GM21447 (cell line): ENCODE results near the gene SMARCD1.

Experiments
- ATAC-seq: cut with Tn5 transposase; IDR thresholded peaks from one replicate; pipeline ENCODE4 v1.9.1; 2021; ENCODE audit not compliant: unreplicated experiment

Gene SMARCD1

DNA sequence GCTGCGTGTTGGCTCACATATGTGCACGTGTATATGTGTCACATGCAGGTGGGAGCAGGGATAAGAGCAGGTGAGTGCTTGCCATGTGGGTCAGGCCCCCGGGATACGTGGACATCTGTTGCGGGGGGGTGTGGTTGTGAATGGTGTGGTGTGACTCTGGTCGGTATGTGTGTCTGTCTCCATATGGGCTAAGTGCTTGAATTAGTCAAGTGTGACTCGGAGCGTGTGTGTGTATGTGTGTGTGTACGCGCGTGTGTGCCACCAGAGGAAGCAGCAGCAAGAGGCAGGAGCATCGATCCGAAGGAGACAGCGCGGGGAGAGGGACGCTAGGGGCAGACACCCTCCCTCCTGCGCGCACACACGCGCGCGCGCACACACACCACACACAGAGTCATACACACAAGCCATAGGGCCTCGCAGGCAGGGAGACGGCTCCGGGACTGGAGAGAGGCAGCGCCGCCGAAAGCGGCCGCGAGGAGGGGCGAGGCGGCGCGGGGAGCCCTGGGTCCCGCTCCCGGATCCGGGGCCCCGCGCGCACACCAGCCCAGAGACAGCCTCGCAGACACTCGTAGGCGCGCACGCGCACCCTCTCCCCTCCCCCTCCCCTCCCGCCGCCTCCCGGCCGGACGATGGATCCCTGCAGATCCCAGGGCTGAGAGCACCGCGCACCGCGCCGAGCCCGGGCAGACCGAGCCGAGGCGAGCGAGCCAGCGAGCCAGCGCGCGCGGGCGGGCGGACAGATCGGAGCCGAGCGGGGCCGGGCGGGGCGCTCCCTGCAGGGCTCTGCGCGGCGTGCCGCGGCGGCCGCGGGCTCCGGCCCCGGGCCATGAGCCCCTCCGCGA lies 27.9 kb upstream of the SMARCD1 start, which contains the start of gene ASIC1:
ASIC1 (plus strand) TSS at position 597 of the 842 bp plus-strand sequence. CDS start 1,171 bp downstream, outside the sequence.
- no peak for ATAC-seq

DNA sequence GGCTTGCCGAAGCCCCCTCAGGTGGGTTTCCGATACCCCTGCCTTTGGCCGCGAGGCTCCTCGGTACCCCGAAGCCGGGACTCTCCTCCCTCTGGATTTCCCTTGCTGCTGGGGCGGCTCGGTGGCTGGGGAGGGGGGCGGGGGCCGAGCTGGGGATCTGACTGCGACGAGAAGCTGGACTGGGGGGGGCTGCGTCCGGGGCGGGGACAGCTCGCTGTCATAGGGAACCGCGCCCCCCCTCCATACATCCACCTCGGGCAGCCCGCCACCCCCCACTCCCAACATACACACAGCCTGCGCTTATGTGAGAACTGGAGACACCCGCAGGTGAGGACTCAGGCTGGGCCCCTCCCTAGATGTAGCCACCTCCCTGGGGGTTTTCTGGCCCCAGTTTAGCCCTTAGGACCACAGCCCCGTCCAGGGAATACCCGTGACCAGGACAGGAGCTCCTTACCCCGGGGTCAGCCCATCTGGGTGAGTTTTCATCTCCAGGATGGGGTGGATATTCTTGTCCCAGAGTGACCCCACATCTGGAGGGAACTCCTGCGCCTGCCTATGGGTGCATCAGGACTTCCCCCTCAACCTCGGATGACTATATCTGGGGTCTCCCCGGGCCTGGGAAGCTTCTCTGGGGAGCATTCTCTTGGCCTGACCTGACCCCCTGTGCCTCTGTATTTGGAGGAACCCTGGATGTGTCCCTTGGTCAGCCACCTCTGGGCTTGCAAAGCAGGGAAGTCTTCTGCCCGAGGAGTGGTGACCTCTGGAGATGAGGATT lies 27.1 kb upstream of the SMARCD1 start:
- no peak for ATAC-seq

DNA sequence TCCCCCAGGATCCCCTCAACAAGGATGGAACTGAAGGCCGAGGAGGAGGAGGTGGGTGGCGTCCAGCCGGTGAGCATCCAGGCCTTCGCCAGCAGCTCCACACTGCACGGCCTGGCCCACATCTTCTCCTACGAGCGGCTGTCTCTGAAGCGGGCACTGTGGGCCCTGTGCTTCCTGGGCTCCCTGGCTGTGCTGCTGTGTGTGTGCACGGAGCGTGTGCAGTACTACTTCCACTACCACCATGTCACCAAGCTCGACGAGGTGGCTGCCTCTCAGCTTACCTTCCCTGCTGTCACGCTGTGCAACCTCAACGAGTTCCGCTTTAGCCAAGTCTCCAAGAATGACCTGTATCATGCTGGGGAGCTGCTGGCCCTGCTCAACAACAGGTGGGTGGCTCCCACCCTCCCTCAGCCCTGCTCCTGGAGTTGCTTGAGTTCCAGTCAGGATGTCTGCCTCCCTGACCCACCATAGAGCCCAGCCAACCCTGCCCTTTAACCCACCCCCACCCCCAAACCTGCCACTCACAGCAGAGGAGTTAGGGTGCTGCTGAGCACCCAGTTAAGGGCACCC lies 26.3 kb upstream of the SMARCD1 start:
- no peak for ATAC-seq

DNA sequence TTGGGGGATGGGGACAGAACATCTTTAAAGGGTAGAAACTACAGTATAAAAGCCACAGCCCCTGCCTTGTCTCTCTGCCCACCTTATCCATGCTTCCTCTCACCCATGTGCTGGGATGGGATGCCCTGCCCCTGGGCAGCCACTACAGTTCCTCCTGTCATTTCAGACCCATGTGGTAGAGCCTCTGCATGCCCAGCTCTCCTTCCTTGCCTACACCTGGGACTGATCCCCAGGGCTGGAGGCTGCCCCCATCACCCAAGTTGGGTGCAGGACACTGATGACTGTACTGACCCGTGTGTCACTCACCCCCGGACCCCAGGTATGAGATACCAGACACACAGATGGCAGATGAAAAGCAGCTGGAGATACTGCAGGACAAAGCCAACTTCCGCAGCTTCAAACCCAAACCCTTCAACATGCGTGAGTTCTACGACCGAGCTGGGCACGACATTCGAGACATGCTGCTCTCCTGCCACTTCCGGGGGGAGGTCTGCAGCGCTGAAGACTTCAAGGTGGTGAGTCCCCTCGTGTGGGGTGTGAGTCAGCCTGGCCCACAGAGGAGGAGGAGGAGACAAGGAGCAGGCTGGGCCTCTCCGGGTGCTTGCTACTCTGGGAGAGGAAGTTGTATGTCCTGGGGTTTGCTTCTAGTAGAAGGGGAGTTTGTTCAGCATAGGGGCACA lies 25.6 kb upstream of the SMARCD1 start:
- ATAC-seq, result no peak

DNA sequence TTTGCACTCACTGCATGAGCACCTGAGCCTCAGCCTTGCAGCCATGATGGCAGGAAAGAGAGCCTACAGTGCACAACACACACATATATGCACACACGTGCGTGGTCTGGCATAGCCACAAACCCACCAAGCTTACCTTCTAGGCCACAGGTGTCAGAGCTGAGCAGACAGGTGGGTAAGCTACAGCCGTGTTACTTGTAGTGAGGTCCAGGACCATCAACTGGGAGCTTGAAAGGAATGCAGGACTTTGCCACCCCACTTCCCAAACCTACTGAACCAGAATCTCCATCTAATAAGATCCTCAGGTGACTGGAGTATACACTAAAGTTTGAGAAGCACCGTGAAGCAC lies 25.0 kb upstream of the SMARCD1 start:
- ATAC-seq, result no peak

DNA sequence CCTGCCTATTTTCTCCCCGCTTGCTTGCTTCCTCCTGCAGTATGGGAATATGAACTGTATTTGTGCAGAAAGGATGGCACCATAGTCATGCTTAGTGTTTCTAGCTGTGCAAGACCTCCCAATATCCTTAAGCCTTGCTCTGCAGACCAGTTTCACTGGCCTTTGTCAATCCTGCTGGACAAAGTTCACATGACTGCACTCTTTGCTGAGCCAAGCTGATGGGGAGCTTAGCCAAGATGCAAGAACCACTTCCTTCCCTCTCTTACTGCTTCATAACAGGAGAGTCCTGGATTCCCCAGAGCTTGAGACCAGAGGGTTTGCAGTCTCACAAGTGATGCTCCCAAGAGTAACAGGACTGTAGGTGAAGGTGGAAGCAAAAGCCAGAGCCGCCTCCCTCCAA lies 24.0 kb upstream of the SMARCD1 start:
- ATAC-seq, result no peak

DNA sequence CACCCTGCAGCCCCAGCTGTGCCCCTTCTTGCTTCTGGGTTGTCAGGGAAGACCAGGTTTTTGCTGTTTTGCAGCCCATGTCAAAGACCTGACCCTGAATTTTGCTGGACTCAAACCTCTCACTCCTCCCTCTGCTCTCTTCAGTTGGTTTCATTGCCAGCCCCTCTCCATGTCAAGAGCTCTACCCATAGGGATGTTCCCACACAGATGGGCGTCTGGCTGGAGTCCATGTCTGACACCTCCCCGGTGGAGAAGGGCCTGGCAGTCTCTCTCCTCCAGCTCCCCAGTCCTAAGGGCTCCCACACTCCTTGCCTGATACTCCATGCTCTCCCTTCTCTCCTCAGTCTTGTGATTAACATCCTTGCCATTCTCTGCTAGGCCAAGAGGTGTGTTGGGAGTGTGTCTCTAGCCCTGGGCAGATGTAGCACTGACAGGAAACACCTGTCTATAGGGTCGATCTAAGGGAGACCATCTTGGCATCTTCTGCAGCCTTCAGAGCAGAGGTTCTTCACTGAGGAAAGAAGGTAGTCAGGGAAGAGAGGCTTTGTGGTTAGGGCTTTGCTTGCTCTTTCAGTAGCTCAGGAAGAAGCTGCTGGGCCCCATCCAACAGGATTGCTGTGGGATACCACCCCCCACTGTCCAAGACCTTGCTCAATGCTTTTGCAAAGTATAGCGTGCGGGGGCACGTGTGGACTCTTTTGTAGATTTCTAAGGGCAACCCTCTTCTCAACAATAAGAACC lies 23.0 kb upstream of the SMARCD1 start:
- no peak for ATAC-seq

DNA sequence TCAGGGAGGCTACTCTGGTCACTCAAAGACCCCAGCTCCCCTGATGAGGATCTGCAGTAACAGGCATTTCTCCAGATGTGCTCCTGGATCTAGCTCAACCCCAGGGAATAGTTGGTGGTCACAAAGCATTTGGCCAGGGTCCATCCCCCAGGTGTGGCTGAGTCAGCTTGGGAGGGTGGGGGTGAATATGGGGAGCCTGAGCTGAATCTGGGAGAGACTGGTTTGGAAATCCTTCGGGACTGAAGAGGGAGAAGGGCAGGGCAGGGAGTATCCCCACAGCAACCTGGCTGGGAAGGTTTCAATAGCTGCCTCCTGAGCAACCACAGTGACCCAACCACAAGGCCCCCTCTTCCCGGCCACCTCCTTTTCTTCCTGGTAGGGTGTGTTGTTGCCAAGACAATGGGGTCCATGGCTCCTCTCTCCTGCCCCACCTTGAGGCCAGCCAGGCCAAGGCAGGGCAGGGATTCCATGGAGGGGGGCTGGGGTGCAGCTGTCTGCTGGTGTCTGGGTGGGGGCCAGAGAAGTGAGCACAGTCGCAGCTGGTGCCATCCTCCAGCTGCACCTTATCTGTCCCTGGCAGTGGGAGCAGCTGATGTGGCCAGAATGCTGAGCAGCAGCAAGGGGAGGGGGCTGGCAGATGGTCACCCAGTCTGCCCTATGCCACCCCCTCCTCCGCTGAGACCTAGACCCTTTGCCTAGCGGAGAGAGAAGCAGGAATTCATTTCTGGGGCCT lies 22.2 kb upstream of the SMARCD1 start:
- no peak for ATAC-seq

DNA sequence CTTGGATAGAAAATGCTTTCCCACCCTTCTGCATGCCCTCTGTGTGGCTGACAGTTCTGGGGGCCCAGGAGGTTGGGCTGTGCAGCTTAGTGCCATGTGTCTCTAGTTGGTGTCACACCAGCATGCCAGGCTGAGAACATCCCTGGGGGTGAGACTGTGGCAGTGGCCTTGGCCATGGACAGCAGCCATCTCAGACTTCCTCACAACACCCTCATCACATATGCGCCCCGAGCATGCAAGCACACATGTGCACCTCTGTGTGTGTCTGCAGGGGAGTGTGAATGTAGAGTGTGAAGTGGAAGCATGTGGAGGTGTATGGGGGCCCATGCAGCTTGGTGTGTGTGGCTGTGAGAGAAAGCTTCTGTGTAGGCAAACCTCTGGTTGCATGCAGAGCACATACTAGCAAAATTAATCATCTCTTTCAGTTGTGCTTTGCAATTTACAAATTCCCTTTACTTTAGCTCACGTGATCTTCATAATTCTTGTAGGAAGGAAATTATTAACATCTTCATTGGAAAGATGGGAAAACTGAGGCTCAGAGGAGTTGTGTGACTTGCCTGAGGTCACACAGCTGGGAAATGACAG lies 19.3 kb upstream of the SMARCD1 start:
- no peak for ATAC-seq

DNA sequence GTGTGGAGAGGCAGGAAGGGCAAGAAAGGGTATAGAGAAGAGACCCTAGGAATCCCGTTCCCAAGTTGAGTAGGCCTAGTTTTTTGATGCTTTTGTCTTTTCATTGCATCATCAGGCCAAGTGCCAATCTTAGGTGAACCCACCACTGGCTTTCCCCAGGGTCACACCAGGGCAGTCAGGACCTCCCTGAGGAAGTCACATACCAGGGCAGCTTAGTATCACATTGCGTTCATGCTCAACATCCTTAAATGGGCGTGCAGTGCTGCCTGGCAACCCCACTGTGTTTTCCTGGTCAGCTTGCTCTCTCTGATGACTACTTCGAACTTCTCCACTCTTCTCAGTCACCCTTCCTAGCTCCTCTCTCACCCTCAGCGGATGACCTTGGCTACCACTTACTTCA lies 18.7 kb upstream of the SMARCD1 start:
- ATAC-seq, result no peak

DNA sequence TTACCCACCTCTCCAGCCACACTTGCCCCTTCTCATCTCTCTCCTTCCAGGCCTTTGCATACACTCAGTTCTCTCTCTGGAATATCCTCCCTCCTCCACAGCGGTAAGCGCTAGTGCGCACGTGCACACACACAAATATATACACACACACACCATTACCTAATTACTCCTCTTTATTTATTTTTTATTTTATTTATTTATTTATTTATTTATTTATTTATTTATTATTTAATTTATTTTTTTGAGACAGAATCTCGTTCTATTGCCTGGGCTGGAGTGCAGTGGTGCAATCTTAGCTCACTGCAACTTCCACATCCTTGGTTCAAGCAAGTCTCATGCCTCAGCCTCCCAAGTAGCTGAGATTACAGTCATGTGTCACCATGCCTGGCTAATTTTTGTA lies 16.1 kb upstream of the SMARCD1 start:
- ATAC-seq, result no peak

DNA sequence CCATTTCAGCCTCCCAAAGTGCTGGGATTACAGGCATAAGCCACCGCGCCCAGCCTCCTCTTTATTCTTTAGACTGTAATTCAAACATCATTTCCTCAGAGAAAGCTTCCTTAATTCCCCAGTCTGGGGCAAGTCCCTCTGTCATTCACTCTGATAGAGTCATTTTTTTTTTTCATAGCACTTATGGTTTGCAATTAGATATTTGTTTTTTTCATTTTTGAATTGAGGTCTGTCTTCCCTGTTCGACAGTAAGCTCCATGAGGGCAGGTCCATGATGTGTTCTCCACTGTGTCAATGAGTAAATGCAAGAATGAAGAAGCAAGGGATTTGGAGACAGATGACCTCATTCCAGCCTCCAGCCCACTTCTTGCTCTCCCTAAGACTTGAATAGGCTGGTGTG lies 15.6 kb upstream of the SMARCD1 start:
- no peak for ATAC-seq

DNA sequence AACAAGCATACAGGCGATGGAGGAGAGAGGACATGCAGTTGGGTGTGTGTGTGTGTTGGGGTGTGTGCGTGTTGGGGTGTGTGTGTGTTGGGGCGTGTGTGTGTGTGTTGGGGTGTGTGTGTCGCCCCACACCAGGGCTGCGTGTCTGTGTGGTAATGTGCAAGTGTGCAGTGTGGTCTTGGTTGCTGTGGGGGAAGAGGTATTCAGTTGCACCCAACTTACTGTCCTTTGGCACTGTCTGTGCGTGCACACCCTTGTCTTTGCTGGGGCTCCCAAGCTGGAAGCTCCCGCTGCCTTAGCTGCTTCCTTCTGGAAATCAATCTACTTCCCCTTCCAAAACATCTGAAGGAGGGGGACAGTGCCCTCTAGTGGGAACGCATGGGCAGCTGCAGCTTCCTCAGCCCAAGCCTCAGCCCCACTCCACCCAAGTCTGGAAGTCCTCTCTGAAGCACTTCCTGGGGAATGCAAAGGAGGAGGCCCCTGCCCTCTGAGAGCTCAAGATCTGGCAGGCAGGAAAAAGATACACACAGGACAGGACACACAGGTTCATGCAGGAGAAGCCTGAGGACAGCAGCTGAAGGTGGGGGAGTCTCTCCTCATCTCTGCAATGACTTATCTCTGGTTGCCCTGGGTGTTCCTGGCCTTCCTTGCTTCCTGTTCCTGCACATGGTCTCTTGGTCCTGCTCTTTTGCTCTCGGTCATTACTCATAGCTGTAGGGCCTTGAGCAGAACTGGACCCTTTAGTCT lies 14.7 kb upstream of the SMARCD1 start:
- ATAC-seq, result no peak

DNA sequence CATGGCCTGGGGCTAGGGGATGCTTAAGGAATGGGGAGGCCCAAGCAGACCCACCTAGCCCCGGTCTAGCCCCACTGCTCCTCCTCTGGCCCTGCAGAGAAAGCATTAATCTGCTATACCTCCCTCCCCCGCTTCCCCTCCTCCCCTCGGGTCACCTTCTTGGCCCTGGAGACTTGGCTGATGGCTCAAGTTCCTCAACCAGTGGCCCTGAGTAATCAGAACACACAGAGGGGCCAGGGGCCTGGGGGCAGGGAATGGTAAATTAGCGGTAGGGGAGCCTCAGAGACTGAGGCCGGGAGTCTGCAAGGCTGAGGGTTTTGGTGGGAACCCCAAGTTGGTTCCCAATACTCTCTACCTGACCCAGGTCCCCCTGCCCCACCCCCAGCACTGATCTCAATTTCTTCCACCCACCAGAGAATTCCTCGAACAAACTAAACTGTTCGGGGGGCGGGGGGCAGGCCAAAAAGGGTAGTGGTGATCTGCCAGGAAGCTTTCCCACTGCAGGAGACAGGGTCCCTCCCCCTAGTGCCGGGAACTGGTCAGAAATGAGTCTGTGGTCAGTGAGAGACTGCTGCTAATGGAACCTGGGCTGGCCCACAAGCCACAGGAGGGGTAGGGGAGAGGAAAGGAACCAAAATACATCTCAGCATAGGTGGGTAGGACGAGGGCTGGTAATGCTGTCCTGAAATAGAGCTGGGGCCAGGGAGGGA lies 12.8 kb upstream of the SMARCD1 start:
- no peak for ATAC-seq

DNA sequence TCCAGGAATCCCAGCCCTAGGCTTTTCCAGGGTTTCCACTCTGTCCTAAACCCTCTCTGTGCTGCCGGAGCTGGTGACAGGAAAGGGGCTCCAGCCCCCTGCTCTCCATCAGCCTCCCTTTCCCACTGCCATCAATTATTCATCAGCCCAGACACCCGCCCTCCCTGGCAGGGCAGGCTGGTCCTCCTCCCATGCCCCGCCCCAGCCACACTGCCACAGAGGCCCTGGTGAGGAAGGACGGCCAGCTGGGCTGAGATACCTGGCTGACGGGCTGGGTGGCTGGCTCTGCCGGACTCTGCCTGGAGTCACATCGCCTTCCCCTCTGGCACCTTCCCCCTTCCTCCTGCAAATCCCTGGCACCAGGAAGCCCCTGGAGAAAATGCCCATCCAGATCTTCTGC lies 11.9 kb upstream of the SMARCD1 start:
- no peak for ATAC-seq

DNA sequence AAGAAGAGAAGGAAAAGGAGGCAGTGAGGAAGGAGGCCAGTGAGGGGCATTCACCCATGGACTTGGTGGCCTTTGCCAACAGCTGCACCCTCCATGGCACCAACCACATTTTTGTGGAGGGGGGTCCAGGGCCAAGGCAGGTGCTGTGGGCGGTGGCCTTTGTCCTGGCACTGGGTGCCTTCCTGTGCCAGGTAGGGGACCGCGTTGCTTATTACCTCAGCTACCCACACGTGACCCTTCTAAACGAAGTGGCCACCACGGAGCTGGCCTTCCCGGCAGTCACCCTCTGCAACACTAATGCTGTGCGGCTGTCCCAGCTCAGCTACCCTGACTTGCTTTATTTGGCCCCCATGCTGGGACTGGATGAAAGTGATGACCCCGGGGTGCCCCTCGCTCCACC lies 11.4 kb upstream of the SMARCD1 start:
- ATAC-seq, result no peak

DNA sequence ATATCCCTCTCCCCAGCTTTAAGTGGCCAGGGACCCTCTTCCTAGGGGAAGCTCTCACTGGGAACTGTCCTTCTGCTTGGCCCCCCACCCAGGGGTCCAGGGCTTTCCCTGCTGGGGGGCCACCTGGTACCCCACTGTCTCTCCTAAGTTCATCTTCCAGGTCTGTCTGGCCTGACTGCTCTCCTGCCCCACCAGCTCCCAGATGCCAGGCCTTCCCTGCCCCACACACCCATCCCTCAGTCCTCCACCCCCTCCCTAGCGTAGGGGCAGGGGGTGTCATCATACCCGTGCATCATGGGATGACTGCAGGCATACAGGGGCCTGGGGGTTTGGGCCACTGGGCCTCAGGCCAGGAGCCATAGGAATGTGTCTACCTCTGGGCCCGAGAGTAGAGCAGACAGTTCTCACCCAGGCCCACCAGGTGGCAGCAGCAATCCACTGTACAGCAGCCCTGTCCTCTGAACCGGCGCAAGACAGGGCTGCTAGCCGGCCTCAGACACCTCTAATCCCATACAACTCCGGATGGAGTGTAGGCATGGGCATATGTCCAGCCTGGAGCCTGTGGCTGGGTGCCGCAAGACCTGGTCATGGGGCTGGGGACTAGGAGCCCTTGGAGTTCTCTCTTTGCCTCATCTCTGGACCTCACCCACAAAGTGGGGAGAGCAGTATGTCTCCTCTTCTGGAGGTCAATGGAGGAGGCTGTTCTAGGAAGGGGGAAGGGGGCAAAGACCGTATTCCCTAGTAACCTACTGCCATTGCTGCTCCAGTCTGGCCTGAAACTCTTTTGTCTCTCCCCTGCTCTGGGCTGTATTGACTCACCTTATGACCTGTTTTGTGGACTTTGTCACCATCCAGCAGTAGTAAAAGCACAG lies 10.0 kb upstream of the SMARCD1 start:
- ATAC-seq, result peak; percentile 90

DNA sequence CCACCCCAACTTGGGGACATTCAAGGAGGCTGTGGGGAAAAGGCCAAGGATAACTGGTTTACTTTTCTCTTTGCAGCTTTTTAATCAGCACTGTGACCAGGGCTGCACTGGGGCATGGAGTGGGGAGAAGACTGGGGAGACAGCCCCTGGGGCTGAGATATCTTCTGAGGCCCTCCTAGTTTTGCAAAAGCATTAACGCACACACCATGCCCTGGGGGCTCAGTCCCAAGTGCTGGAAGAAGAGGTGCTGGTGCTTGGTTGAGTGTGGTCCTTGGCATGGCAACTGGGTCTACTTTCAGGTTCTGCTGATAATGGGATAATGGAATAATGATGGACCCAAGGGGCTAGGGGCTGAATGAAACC lies 9.4 kb upstream of the SMARCD1 start:
- ATAC-seq, result no peak
